ENCODE data around the gene SLC9A8.

DNA sequence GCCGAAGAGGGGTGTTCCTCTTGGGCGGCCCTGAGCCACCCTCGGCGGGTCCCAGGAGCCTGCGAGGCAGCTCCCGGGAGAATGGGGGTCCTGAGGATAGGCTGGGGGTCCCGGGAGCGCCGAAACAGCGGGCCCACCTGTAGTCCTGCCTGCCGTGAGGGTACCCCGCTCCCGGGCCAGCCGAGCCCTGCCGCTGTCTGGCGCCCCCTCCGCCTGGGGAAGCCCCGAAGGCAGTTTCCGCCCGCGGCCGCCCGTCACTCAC is 102.4 kb downstream of the SLC9A8 start:
- TF ChIP-seq, protein P1, sequence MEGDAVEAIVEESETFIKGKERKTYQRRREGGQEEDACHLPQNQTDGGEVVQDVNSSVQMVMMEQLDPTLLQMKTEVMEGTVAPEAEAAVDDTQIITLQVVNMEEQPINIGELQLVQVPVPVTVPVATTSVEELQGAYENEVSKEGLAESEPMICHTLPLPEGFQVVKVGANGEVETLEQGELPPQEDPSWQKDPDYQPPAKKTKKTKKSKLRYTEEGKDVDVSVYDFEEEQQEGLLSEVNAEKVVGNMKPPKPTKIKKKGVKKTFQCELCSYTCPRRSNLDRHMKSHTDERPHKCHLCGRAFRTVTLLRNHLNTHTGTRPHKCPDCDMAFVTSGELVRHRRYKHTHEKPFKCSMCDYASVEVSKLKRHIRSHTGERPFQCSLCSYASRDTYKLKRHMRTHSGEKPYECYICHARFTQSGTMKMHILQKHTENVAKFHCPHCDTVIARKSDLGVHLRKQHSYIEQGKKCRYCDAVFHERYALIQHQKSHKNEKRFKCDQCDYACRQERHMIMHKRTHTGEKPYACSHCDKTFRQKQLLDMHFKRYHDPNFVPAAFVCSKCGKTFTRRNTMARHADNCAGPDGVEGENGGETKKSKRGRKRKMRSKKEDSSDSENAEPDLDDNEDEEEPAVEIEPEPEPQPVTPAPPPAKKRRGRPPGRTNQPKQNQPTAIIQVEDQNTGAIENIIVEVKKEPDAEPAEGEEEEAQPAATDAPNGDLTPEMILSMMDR (IDR thresholded peaks at IDR 0.05) = no peak
- TF ChIP-seq POLR2A (IDR thresholded peaks at IDR 0.05) = no peak
